Suprapubic skin (tissue), 4 donors: ENCODE results near the gene ZCCHC7.

Experiments
- CTCF ChIP-seq, 2 donors: fragments of 200-600 bp in 1 of 2; fragments of 450-650 bp in 1 of 2; sonication (generic) in 1 of 2; IDR thresholded peaks; one replicate each; pipeline ENCODE4 v1.5.1; 2016 to 2019; ENCODE audit warnings: antibody characterized with exemption in 2 of 2, mild to moderate bottlenecking in 1 of 2, moderate library complexity in 1 of 2
- EP300 ChIP-seq: sonication (generic); formaldehyde crosslinking; IDR thresholded peaks from one replicate; pipeline ENCODE4 v1.6.1; 2017; ENCODE audit warnings: antibody characterized with exemption
- POLR2A ChIP-seq, 2 donors: fragments of 450-650 bp; IDR thresholded peaks; one replicate each; pipeline ENCODE4 v1.6.1; 2017; ENCODE audit warnings: antibody characterized with exemption in 2 of 2, mild to moderate bottlenecking in 2 of 2, moderate library complexity in 2 of 2
- POLR2AphosphoS5 ChIP-seq, 3 donors: sonication (generic); formaldehyde crosslinking; IDR thresholded peaks; one replicate each; pipeline ENCODE4 v1.6.1; 2017; ENCODE audit warnings: antibody characterized with exemption in 3 of 3

GRCh38 chr9:37187292-37187691 is 66.9 kb downstream of the ZCCHC7 start:
- TF ChIP-seq CTCF (IDR thresholded peaks at IDR 0.05), result no peak
- TF ChIP-seq POLR2A (IDR thresholded peaks at IDR 0.05), result no peak
- TF ChIP-seq POLR2AphosphoS5 (IDR thresholded peaks at IDR 0.05), result no peak
- no peak for TF ChIP-seq EP300
